Astrocyte (in vitro differentiated cells and primary cell): ENCODE measurements around the gene SMCO1.

ENCODE experiments used
- EZH2 ChIP-seq: IDR thresholded peaks from 2 replicates; pipeline ENCODE4 v1.6.1; 2012; ENCODE audit warnings: mild to moderate bottlenecking, low read length, inconsistent platforms; ENCODE audit not compliant: insufficient read depth
- TF ChIP-seq, protein P1 (sequence below): IDR thresholded peaks from 2 replicates; pipeline ENCODE4 v1.5.1; 2011; ENCODE audit warnings: low read depth, mild to moderate bottlenecking, inconsistent platforms, low read length, moderate library complexity; ENCODE audit not compliant: insufficient read depth

DNA sequence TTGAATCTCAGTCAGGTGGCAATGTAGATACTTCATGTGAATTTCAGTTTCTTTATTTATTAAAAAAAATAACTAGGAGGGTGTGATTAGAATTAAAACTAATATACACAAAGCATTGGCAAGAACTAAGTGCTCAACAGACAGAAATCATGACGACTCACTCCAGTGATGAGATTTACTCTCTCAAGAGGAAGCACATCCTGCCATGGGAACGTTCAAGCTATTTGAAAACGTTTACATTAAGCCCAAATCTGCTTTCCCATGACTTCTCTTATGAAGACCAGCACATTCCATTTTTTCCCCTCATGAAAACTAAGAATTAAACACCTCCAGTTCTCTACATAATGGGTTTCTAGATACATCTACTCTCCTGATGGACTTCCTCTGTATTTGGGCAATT is 44.7 kb upstream of the SMCO1 start:
- TF ChIP-seq, protein P1, sequence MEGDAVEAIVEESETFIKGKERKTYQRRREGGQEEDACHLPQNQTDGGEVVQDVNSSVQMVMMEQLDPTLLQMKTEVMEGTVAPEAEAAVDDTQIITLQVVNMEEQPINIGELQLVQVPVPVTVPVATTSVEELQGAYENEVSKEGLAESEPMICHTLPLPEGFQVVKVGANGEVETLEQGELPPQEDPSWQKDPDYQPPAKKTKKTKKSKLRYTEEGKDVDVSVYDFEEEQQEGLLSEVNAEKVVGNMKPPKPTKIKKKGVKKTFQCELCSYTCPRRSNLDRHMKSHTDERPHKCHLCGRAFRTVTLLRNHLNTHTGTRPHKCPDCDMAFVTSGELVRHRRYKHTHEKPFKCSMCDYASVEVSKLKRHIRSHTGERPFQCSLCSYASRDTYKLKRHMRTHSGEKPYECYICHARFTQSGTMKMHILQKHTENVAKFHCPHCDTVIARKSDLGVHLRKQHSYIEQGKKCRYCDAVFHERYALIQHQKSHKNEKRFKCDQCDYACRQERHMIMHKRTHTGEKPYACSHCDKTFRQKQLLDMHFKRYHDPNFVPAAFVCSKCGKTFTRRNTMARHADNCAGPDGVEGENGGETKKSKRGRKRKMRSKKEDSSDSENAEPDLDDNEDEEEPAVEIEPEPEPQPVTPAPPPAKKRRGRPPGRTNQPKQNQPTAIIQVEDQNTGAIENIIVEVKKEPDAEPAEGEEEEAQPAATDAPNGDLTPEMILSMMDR = no peak
- TF ChIP-seq EZH2 = no peak
